PC-9 (cell line): ENCODE results near the gene TATDN3. TPM values are rescaled to one million over a fixed set of nuclear protein-coding genes. Genes with fewer than 3 reads are reported as not detected.
A peak's percentile ranks its signal among the peaks of the same experiment; 100 is the strongest.

Experiments used
- BruUV-seq: library from RNA; stranded (reverse); fragments of 400-500 nt; replicated peaks from 2 replicates; lab custom pipeline; 2021; lab: Mats Ljungman, UMichigan
- CTCF ChIA-PET: fragments of 300-600 bp; sonication (Branson Sonifier 250); formaldehyde crosslinking; loops from one replicate; lab custom pipeline; 2022; ENCODE audit warnings: antibody characterized with exemption; lab: Charles Lee
- POLR2A ChIA-PET: fragments of 300-600 bp; sonication (Branson Sonifier 250); formaldehyde crosslinking; loops from one replicate; lab custom pipeline; 2022; ENCODE audit warnings: antibody characterized with exemption; ENCODE audit not compliant: unreplicated experiment; lab: Charles Lee
- DNase-seq, 2 experiments: peaks; one replicate each; pipeline versions ENCODE4 v3.0.0 to v3.0.0-alpha.2; 2015 to 2022; ENCODE audit warnings: mixed read lengths in 1 of 2
- H2AFZ ChIP-seq: fragments of 200-600 bp; sonication (generic); 2 replicates; pipeline ENCODE4 v1.8.1; 2017; ENCODE audit warnings: antibody characterized with exemption
- H3F3A ChIP-seq: fragments of 200-600 bp; sonication (generic); 2 replicates; pipeline ENCODE4 v1.8.1; 2017; ENCODE audit warnings: antibody characterized with exemption, mild to moderate bottlenecking, low read depth; ENCODE audit not compliant: insufficient read depth
- H3K27ac ChIP-seq: fragments of 200-600 bp; sonication (generic); 2 replicates; pipeline ENCODE4 v1.6.1; 2016; ENCODE audit warnings: mixed run types
- H3K27me3 ChIP-seq: fragments of 200-600 bp; sonication (generic); 2 replicates; pipeline ENCODE4 v1.6.1; 2016; ENCODE audit warnings: low read depth, mixed run types; ENCODE audit not compliant: insufficient read depth
- H3K36me3 ChIP-seq: fragments of 200-600 bp; sonication (generic); 2 replicates; pipeline ENCODE4 v1.6.1; 2016; ENCODE audit warnings: low read depth, mixed run types
- H3K4me1 ChIP-seq: fragments of 200-600 bp; sonication (generic); replicated peaks from 2 replicates; pipeline ENCODE4 v1.6.1; 2016; ENCODE audit warnings: mixed run types; ENCODE audit not compliant: insufficient read depth
- H3K4me2 ChIP-seq: fragments of 200-600 bp; sonication (generic); 2 replicates; pipeline ENCODE4 v1.6.1; 2017; ENCODE audit warnings: mixed run types
- H3K4me3 ChIP-seq: fragments of 200-600 bp; sonication (generic); 2 replicates; pipeline ENCODE4 v1.6.1; 2016; ENCODE audit warnings: mixed run types
- H3K79me2 ChIP-seq: fragments of 200-600 bp; sonication (generic); 2 replicates; pipeline ENCODE4 v1.6.1; 2017; ENCODE audit warnings: low read depth, mixed run types
- H3K9me2 ChIP-seq: fragments of 200-600 bp; sonication (generic); 2 replicates; pipeline ENCODE4 v1.8.1; 2017; ENCODE audit warnings: mild to moderate bottlenecking; ENCODE audit not compliant: insufficient read depth
- H3K9me3 ChIP-seq: fragments of 200-600 bp; sonication (generic); 2 replicates; pipeline ENCODE4 v1.8.1; 2016; ENCODE audit warnings: low read depth; ENCODE audit not compliant: insufficient read depth
- H4K20me1 ChIP-seq: fragments of 200-600 bp; sonication (generic); 2 replicates; pipeline ENCODE4 v1.8.1; 2017; ENCODE audit not compliant: insufficient read depth
- EZH2 ChIP-seq: fragments of 200-600 bp; sonication (generic); IDR thresholded peaks from 2 replicates; pipeline ENCODE4 v1.8.0; 2017; ENCODE audit warnings: antibody characterized with exemption, low read depth
- intact Hi-C: fragments of 100-400 bp; cut with micrococcal nuclease; formaldehyde crosslinking; loops from one replicate; pipeline ENCODE4 v1.10.0; 2022; ENCODE audit not compliant: unreplicated experiment
- total RNA-seq: library from RNA; stranded (reverse); gene quantifications from 2 replicates; pipeline ENCODE4 v1.2.3, GENCODE V29; 2021
- TF ChIP-seq, protein P1 (sequence below): fragments of 200-600 bp; sonication (generic); conservative IDR thresholded peaks from 2 replicates; pipeline ENCODE4 v1.6.1; 2017; ENCODE audit warnings: mixed run types, antibody characterized with exemption, mild to moderate bottlenecking, moderate library complexity

TATDN3 gene
- total RNA-seq, 1 experiment from 2014 or later: 10.2 TPM

DNA sequence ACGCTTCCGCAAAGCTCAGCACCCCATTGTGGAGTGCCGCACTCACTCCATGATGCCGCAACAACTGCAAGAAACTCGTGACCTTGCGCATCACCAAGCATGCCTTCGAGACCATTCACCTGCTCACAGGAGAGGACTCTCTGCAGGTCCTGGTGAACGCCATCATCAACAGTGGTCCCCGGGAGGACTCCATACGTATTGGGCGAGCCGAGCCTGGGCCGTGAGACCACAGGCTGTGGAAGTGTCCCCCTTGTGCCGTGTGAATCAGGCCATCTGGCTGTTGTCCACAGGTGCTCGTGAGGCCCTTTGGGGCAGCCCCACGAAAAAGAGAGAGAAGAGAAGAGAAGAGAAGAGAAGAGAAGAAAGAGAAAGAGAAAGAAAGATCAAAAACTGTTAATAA is 32.5 kb downstream of the TATDN3 start:
- Histone ChIP-seq H3K27me3 (no peaks in the 10 kb centered on the region), H4K20me1 (no peaks in the 10 kb centered on the region), H2AFZ (no peak overlapping the region), H3K79me2 (no peaks in the 10 kb centered on the region), H3K9me3 (peaks cover 15% of the 10 kb centered on the region; the same call in 1 of the 2 replicates), H3F3A (peaks cover 7% of the 10 kb centered on the region; the same call in 1 of the 2 replicates), H3K4me1 (no peaks in the 10 kb centered on the region), H3K36me3 (no peaks in the 10 kb centered on the region), H3K27ac (no peak overlapping the region), H3K4me2 (no peak overlapping the region), H3K9me2 (no peaks in the 10 kb centered on the region), H3K4me3 (no peak overlapping the region)
- no TSS peak for BruUV-seq
- ChIA-PET POLR2A (interaction anchor here (0.6 kb wide), 1 partner anchor 34 kb away, joined by 3 read pairs; no protein-coding TSS in a partner anchor), CTCF (no interaction called here)
- intact Hi-C loops: no loop called here
- TF ChIP-seq, protein P1, sequence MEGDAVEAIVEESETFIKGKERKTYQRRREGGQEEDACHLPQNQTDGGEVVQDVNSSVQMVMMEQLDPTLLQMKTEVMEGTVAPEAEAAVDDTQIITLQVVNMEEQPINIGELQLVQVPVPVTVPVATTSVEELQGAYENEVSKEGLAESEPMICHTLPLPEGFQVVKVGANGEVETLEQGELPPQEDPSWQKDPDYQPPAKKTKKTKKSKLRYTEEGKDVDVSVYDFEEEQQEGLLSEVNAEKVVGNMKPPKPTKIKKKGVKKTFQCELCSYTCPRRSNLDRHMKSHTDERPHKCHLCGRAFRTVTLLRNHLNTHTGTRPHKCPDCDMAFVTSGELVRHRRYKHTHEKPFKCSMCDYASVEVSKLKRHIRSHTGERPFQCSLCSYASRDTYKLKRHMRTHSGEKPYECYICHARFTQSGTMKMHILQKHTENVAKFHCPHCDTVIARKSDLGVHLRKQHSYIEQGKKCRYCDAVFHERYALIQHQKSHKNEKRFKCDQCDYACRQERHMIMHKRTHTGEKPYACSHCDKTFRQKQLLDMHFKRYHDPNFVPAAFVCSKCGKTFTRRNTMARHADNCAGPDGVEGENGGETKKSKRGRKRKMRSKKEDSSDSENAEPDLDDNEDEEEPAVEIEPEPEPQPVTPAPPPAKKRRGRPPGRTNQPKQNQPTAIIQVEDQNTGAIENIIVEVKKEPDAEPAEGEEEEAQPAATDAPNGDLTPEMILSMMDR: no peak
- no peak for TF ChIP-seq EZH2
- DNase-seq: no peak

DNA sequence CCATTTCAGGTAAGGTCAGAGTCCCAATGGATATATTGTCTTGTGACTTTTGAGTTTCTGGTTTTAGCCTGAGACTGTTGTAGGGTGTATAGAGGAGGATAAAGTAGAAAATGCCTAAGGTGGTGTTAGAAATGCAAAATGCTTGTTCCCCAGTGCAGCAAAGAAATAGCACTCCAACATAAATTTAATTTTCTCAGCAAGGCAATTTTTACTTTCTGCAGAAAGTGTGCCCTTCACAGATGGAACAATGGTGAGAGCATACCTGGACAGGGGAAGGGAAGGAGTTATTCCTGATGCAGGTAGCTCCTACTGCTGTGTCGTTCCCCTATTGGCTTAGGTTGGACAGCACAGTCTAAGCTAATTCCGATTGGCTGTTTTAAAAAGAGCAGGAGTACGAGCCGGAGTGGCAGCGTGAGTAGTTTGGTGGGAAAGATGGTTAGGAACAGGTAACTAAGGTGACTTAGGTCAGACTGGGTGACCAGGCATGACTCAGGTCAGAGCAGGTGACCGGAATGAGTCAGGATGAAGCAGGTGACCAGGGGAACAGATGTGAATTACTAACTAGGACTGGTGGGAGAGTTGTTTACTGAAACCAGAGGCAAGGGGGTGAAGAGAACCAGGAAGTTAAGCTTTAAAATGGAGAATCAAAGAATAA is 34.2 kb downstream of the TATDN3 start:
- Histone ChIP-seq H3K27ac (no peak overlapping the region), H3K27me3 (no peaks in the 10 kb centered on the region), H3K4me3 (no peak overlapping the region), H2AFZ (no peak overlapping the region), H3K36me3 (no peaks in the 10 kb centered on the region), H3K9me2 (no peaks in the 10 kb centered on the region), H3K79me2 (no peaks in the 10 kb centered on the region), H3K9me3 (peaks cover 15% of the 10 kb centered on the region; the same call in 1 of the 2 replicates), H3K4me1 (no peaks in the 10 kb centered on the region), H4K20me1 (no peaks in the 10 kb centered on the region), H3K4me2 (no peak overlapping the region), H3F3A (peaks cover 7% of the 10 kb centered on the region; the same call in 1 of the 2 replicates)
- CTCF ChIA-PET: no interaction called here
- intact Hi-C loops: no loop called here
- no peak for TF ChIP-seq EZH2
- TF ChIP-seq, protein P1: no peak
- BruUV-seq: no TSS peak
- no peak for DNase-seq
- POLR2A ChIA-PET: no interaction called here

DNA sequence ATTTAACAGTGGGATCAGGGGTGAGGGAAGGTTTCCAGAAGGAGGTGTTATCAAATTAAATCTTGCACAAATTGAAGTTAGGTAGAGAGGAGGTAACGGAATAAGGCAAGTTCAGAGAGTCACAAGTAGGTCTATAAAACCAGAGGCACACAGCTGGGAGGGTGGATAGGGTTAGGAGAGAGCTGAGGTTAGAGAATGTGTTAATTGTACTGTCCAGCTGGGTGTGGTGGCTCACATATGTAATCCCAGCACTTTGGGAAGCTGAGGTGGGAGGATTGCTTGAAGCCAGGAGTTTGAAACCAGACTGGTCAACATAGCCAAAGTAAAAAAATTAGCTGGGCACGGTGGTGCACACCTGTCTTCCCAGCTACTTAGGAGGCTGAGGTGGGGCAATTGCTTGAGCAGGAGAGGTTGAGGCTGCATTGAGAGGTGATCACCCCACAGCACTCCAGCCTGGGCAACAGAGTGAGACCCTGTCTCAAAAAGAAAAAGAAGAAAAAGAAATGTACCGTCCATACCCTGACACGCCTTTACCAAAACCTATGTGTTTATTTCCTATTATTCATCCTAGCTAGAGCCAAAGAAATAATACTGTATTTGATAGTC is 35.6 kb downstream of the TATDN3 start:
- Histone ChIP-seq H3F3A (peaks cover 7% of the 10 kb centered on the region; the same call in 1 of the 2 replicates), H4K20me1 (no peaks in the 10 kb centered on the region), H3K4me3 (no peak overlapping the region), H3K27ac (no peak overlapping the region), H2AFZ (no peak overlapping the region), H3K4me2 (peak overlapping the region; percentile 17; the same call in 1 of the 2 replicates), H3K79me2 (no peaks in the 10 kb centered on the region), H3K4me1 (no peaks in the 10 kb centered on the region), H3K36me3 (no peaks in the 10 kb centered on the region), H3K27me3 (no peaks in the 10 kb centered on the region), H3K9me2 (no peaks in the 10 kb centered on the region), H3K9me3 (peaks cover 15% of the 10 kb centered on the region; the same call in 1 of the 2 replicates)
- DNase-seq: no peak
- CTCF ChIA-PET: no interaction called here
- TF ChIP-seq, protein P1: no peak
- no peak for TF ChIP-seq EZH2
- POLR2A ChIA-PET: no interaction called here
- BruUV-seq: no TSS peak
- intact Hi-C loops: no loop called here
